IPS-20b (cell line): Measurements from ENCODE around the gene DACH1.

Experiments used
- H3K27ac ChIP-seq: one replicate; pipeline ENCODE4 v1.5.1; 2013; ENCODE audit warnings: low read length
- H3K27me3 ChIP-seq: 2 replicates; pipeline ENCODE4 v1.6.1; 2013; ENCODE audit warnings: mild to moderate bottlenecking, low read length, inconsistent platforms; ENCODE audit not compliant: insufficient read depth
- H3K36me3 ChIP-seq: 2 replicates; pipeline ENCODE4 v1.6.1; 2013; ENCODE audit warnings: low read depth, mild to moderate bottlenecking, inconsistent platforms, low read length, moderate library complexity; ENCODE audit not compliant: insufficient read depth
- H3K4me1 ChIP-seq: 2 replicates; pipeline ENCODE4 v1.6.1; 2013; ENCODE audit warnings: mild to moderate bottlenecking, control low read depth, inconsistent platforms, low read length, moderate library complexity; ENCODE audit not compliant: insufficient read depth
- H3K4me3 ChIP-seq: 2 replicates; pipeline ENCODE4 v1.5.1; 2013; ENCODE audit warnings: mild to moderate bottlenecking, low read length, inconsistent platforms
- H3K9ac ChIP-seq: 2 replicates; pipeline ENCODE4 v1.6.1; 2013; ENCODE audit warnings: low read depth, mild to moderate bottlenecking, inconsistent platforms, low read length, moderate library complexity
- H3K9me3 ChIP-seq: 2 replicates; pipeline ENCODE4 v1.6.1; 2013; ENCODE audit warnings: mild to moderate bottlenecking, low read depth, low read length, inconsistent platforms; ENCODE audit not compliant: insufficient read depth

DACH1 gene

DNA sequence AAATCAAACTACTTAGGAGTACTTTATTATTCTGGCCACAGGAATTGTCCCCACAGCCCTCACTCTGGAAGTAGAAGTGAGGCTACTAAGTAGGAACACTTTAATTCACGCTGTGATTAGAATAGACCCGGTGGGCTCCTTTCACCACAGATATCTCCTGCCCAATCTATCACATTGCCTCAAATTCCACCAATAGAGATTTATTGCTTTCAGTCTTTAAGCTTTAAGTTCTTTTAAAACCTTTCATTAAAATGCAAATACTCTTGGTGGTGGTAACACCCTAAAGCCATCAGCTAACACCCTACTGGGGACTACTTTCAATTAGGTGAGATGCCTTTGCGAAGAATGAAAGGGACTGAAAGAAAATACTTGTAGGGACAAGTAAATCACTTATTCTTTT lies 181.9 kb downstream of the DACH1 start:
- Histone ChIP-seq H3K4me3 (no peak overlapping the region), H3K36me3 (no peaks in the 10 kb centered on the region), H3K4me1 (peaks cover 18% of the 10 kb centered on the region; the same call in 1 of the 2 replicates), H3K27me3 (peaks cover 62% of the 10 kb centered on the region), H3K9me3 (no peaks in the 10 kb centered on the region), H3K27ac (no peak overlapping the region), H3K9ac (no peak overlapping the region)

DNA sequence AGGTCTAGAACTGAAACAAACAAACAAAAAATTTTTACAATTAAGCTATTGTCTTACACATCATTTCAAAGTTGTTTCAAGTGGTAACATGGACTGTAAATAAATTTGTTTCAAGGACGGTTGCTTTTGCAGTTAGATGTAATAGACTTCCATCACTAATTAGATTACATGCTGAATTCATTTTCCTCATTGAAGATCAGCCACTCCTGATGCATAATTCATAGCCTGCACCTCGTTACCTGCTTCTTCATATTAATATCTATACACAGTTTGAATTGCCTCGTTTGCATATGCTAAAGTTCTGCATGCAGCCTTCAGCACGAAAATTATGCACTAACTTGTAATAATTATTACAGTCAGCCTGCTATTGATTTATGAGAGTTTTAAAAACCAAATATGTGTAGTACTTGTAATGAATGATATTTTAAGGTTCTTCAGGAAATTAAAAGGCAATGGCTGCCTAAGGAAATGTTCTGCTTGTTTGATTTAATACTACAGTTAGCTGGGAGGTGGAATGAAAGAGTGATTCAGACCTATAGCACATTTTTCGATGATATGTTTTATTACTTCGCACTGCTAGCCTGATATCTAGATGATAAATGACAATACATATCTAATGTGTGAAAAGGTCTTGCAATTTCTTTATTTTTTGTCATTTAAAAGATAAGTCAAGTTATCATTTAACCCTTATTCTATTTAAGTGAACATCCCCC lies 184.9 kb downstream of the DACH1 start:
- Histone ChIP-seq H3K9ac (no peak overlapping the region), H3K27me3 (peaks cover 47% of the 10 kb centered on the region), H3K4me1 (peaks cover 18% of the 10 kb centered on the region; the same call in 1 of the 2 replicates), H3K27ac (no peak overlapping the region), H3K36me3 (no peaks in the 10 kb centered on the region), H3K4me3 (no peak overlapping the region), H3K9me3 (no peaks in the 10 kb centered on the region)

- Histone ChIP-seq H3K27me3 (peaks cover 3% of the 10 kb centered on the region; the same call in 1 of the 2 replicates), H3K27ac (no peak overlapping the region), H3K4me1 (no peaks in the 10 kb centered on the region), H3K36me3 (no peaks in the 10 kb centered on the region), H3K9me3 (no peaks in the 10 kb centered on the region), H3K9ac (no peak overlapping the region), H3K4me3 (no peak overlapping the region)
Measured at GRCh38 chr13:71677124-71677523, 189.9 kb downstream of the DACH1 start.

GRCh38 chr13:71672512-71672911 lies 194.5 kb downstream of the DACH1 start:
- Histone ChIP-seq H3K4me3 (no peak overlapping the region), H3K9me3 (no peaks in the 10 kb centered on the region), H3K27ac (no peak overlapping the region), H3K9ac (no peak overlapping the region), H3K27me3 (no peaks in the 10 kb centered on the region), H3K4me1 (no peaks in the 10 kb centered on the region), H3K36me3 (no peaks in the 10 kb centered on the region)

GRCh38 chr13:71663431-71663830 lies 203.6 kb downstream of the DACH1 start:
- Histone ChIP-seq H3K36me3 (no peaks in the 10 kb centered on the region), H3K4me3 (no peak overlapping the region), H3K27ac (no peak overlapping the region), H3K4me1 (peaks cover 8% of the 10 kb centered on the region; the same call in 1 of the 2 replicates), H3K9ac (no peak overlapping the region), H3K27me3 (no peaks in the 10 kb centered on the region), H3K9me3 (no peaks in the 10 kb centered on the region)

GRCh38 chr13:71661921-71662320 lies 205.1 kb downstream of the DACH1 start:
- H3K9ac ChIP-seq, result no peak overlapping the region
- no peaks in the 10 kb centered on the region for H3K9me3 ChIP-seq
- no peaks in the 10 kb centered on the region for H3K36me3 ChIP-seq
- H3K4me1 ChIP-seq, result peaks cover 8% of the 10 kb centered on the region; the same call in 1 of the 2 replicates
- no peaks in the 10 kb centered on the region for H3K27me3 ChIP-seq
- H3K4me3 ChIP-seq, result no peak overlapping the region
- no peak overlapping the region for H3K27ac ChIP-seq

GRCh38 chr13:71659404-71659803 lies 207.6 kb downstream of the DACH1 start:
- Histone ChIP-seq H3K9me3 (no peaks in the 10 kb centered on the region), H3K27me3 (no peaks in the 10 kb centered on the region), H3K4me1 (peaks cover 8% of the 10 kb centered on the region; the same call in 1 of the 2 replicates), H3K27ac (no peak overlapping the region), H3K4me3 (no peak overlapping the region), H3K9ac (no peak overlapping the region), H3K36me3 (no peaks in the 10 kb centered on the region)

DNA sequence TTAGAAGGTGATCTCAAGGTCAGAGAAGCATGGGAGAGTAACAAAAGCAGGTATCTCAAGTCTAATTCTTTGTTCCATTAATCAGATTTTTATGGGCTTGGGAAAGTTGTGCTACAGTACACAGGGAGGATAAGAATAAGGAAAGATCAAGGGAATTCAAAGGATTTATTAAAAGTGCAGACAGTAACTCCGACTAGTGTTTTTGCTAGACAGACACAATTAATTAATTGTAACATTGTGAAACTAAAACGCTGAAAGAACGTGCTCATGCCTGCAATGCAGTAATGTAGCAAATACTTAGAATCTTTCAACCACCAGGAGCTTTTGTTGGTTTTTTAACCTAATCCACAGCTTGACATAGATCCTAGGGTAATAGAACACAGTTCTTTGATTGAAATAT lies 221.5 kb downstream of the DACH1 start:
- no peak overlapping the region for H3K9ac ChIP-seq
- no peaks in the 10 kb centered on the region for H3K36me3 ChIP-seq
- no peaks in the 10 kb centered on the region for H3K9me3 ChIP-seq
- H3K27ac ChIP-seq, result no peak overlapping the region
- H3K4me3 ChIP-seq, result no peak overlapping the region
- H3K4me1 ChIP-seq, result no peaks in the 10 kb centered on the region
- no peaks in the 10 kb centered on the region for H3K27me3 ChIP-seq

GRCh38 chr13:71644579-71644978 lies 222.4 kb downstream of the DACH1 start:
- Histone ChIP-seq H3K4me3 (no peak overlapping the region), H3K27me3 (no peaks in the 10 kb centered on the region), H3K36me3 (no peaks in the 10 kb centered on the region), H3K9ac (no peak overlapping the region), H3K9me3 (no peaks in the 10 kb centered on the region), H3K4me1 (no peaks in the 10 kb centered on the region), H3K27ac (no peak overlapping the region)

GRCh38 chr13:71643448-71643860 lies 223.6 kb downstream of the DACH1 start:
- H3K4me1 ChIP-seq, result no peaks in the 10 kb centered on the region

DNA sequence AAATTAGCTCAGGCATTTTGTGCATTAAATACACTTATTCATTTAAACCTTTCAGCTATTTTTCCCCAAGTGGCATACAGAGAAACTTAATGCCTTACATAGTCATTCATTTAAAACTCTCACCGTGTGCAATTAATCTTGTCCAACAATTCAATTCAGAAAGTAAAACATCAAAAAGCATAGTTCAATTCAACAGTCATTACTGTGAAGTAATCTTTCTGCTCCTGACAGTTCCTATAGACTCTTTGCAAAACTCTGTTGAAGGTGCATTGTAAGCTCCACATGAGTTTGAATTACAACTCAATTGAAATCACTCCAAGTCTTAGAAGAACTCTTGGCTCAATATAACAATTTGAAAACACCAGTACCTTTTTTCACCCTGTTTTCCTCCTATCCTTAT lies 228.3 kb downstream of the DACH1 start:
- H3K9ac ChIP-seq, result no peak overlapping the region
- H3K4me1 ChIP-seq, result peaks cover 4% of the 10 kb centered on the region; the same call in 1 of the 2 replicates
- no peak overlapping the region for H3K4me3 ChIP-seq
- H3K36me3 ChIP-seq, result no peaks in the 10 kb centered on the region
- no peak overlapping the region for H3K27ac ChIP-seq
- H3K9me3 ChIP-seq, result no peaks in the 10 kb centered on the region
- no peaks in the 10 kb centered on the region for H3K27me3 ChIP-seq

More at GRCh38 chr13:71643448-71643860, 223.6 kb downstream of the DACH1 start:
- no peaks in the 10 kb centered on the region for H3K27me3 ChIP-seq
- no peak overlapping the region for H3K9ac ChIP-seq
- H3K9me3 ChIP-seq, result no peaks in the 10 kb centered on the region
- H3K27ac ChIP-seq, result no peak overlapping the region
- no peaks in the 10 kb centered on the region for H3K36me3 ChIP-seq
- no peak overlapping the region for H3K4me3 ChIP-seq

DNA sequence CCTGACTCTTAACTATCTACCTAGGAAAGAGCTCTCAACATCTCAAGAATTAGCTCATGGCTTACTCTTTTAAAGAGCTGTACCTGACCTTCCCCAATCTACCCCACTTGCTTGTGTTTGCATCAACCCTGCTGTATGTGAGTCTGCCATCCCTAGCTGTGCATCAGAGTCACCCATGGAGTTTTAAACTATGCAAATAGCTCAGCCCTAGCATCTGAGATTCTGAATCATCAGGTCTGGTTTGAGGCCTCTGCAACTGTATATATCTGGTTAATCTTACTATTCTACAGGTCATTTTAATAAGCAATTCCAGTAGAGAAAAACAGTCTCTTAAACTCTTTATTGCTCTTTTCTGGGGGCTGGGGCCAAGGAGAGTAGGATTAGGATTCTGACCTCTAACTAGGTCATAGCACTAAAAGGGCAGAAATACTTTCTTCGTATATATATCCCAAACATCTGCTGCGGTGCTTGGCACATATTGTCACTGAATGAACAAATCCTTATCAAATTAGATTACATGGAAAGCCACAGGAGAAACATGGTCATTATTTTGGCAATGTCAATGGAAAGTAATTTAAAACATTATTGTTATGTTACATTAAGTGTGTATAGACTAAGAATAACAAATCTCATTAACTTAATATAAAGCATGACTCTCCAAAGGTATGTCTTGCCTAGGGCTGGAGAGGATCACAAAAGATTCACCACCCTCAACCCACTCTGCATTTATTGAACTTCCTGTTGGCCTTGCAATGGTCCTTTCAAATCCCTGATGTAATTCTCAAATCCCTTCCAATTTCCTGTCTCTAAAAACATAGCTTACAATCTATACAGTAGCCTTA lies 232.2 kb downstream of the DACH1 start:
- Histone ChIP-seq H3K36me3 (no peaks in the 10 kb centered on the region), H3K9ac (no peak overlapping the region), H3K27ac (no peak overlapping the region), H3K9me3 (no peaks in the 10 kb centered on the region), H3K4me1 (peaks cover 4% of the 10 kb centered on the region; the same call in 1 of the 2 replicates), H3K27me3 (no peaks in the 10 kb centered on the region), H3K4me3 (no peak overlapping the region)
